Heart right ventricle (tissue), 16 donors: ENCODE data around the gene ARL8B. TPM values are rescaled to one million over a fixed set of nuclear protein-coding genes. Genes with fewer than 3 reads are reported as not detected.
"Not testable (repeated sequence)": the region's sequence is repeated elsewhere in the genome, so short reads cannot be mapped to it uniquely, and the experiment has no call there.

ENCODE experiments used
- ATAC-seq, 8 donors: fragments of 200-7000 bp; cut with Tn5 transposase; one replicate each; pipeline ENCODE4 v1.9.1; 2020; ENCODE audit warnings: mild to moderate bottlenecking in 8 of 8, moderate library complexity in 8 of 8, moderate number of reproducible peaks in 1 of 8
- DNase-seq, 2 donors: peaks; one replicate each; pipeline ENCODE4 v3.0.0-alpha.2; 2020
- H3K27ac ChIP-seq, 10 donors: fragments of 200-600 bp; sonication (generic) in 2 of 10; one replicate each; pipeline versions ENCODE4 v1.5.0 to v1.8.0; 2020 to 2022; ENCODE audit warnings: mild to moderate bottlenecking in 3 of 10
- H3K27me3 ChIP-seq, 7 donors: fragments of 200-600 bp; one replicate each; pipeline ENCODE4 v1.8.0; 2021 to 2022; ENCODE audit warnings: mild to moderate bottlenecking in 2 of 7
- H3K36me3 ChIP-seq, 9 donors: fragments of 200-600 bp; sonication (generic) in 1 of 9; one replicate each; pipeline versions ENCODE4 v1.5.0 to v1.8.0; 2020 to 2022; ENCODE audit warnings: mild to moderate bottlenecking in 2 of 9
- H3K4me1 ChIP-seq, 9 donors: fragments of 200-600 bp; sonication (generic) in 1 of 9; one replicate each; pipeline versions ENCODE4 v1.5.0 to v1.8.0; 2020 to 2022; ENCODE audit warnings: mild to moderate bottlenecking in 4 of 9
- H3K4me3 ChIP-seq, 10 donors: fragments of 200-600 bp; sonication (generic) in 2 of 10; one replicate each; pipeline versions ENCODE4 v1.5.0 to v1.8.0; 2020 to 2022; ENCODE audit warnings: mild to moderate bottlenecking in 7 of 10, moderate library complexity in 2 of 10
- H3K9me3 ChIP-seq, 11 donors: fragments of 200-600 bp in 10 of 11; sonication (generic) in 2 of 11; one replicate each; pipeline versions ENCODE4 v1.5.0 to v1.8.0; 2013 to 2022; ENCODE audit warnings: mild to moderate bottlenecking in 2 of 11, control low read depth in 1 of 11, moderate library complexity in 1 of 11
- WGBS, 2 donors: extraction: QIAGEN DNeasy Blood & Tissue Kit; methylation state at CpG; one replicate each; pipeline ENCODE4 v1.1.7; 2013; ENCODE audit warnings: inconsistent platforms in 1 of 2; 5-methylcytosine and 5-hydroxymethylcytosine counted together
- intact Hi-C, 10 donors: fragments of 100-400 bp; cut with DNase I; formaldehyde crosslinking; loops; one replicate each; pipeline versions ENCODE4 v1.11.1 to v1.14.2; 2022
- polyA plus RNA-seq, 2 donors: library from polyadenylated mRNA; stranded (reverse); fragments of 200-250 nt; gene quantifications; one replicate each; pipeline ENCODE4 v1.2.3, GENCODE V29; 2013
- total RNA-seq, 10 donors: library from RNA; stranded (reverse); fragmentation: NEBNext Ultra II Directional in 3 of 10; extraction: Animal tissue kit (Norgen Biotek cat#: 25700) in 3 of 10; gene quantifications; one replicate each; pipeline versions ENCODE4 v1.2.1 to v1.2.4, GENCODE V29; 2021 to 2023
- TF ChIP-seq, protein P1 (sequence below), 9 donors: fragments of 200-600 bp; sonication (generic) in 2 of 9; IDR thresholded peaks; one replicate each; pipeline versions ENCODE4 v1.5.0 to v1.8.0; 2021 to 2022; ENCODE audit warnings: antibody characterized with exemption in 9 of 9, mild to moderate bottlenecking in 5 of 9, moderate library complexity in 1 of 9
- donor health status: Arrhythmogenic right ventricular cardiomyopathy.
- donor health status: ischemic (EF 13 %, LVEDD 7.1; RV severe dilation, severe dysfunction).
- donor health status: healthy with polysubstance abuse.
- donor health status: DM: no; HTN: yes; CAD: no.
- donor health status: DM: no; HTN: no; CAD: no.
- donor health status: ischemic (EF 25% LVEDD 6.9; RV normal size, moderate dysfunction).
- donor health status: ischemic (EF 25% LVEDD 5.7; RV mildly dilated, moderate dysfunction).
- donor health status: healthy.
- donor health status: DM: yes; HTN: yes; CAD: no.
- donor health status: Ischemic cardiomyopathy.
- donor health status: ischemic (EF 35%, LVEDD 5.7; RV mildly dilated, moderate dysfunction).
- donor health status: nonischemic (EF 11% LVEDD 7.7; RV severe dilation, severe dysfunction).
- donor health status: DM: yes; HTN: yes; CAD: no.
- donor health status: PGD.
- donor health status: ischemic (EF 29% LVEDD 5.4; RV normal size, mild dysfunction).
- donor health status: nonischemic (EF 23%, LVEDD 6.1; RV moderate dilation, normal function).

Gene ARL8B
- total and polyA plus RNA-seq, 12 donors: 31.7 to 74.1 (median 65.3) TPM

DNA sequence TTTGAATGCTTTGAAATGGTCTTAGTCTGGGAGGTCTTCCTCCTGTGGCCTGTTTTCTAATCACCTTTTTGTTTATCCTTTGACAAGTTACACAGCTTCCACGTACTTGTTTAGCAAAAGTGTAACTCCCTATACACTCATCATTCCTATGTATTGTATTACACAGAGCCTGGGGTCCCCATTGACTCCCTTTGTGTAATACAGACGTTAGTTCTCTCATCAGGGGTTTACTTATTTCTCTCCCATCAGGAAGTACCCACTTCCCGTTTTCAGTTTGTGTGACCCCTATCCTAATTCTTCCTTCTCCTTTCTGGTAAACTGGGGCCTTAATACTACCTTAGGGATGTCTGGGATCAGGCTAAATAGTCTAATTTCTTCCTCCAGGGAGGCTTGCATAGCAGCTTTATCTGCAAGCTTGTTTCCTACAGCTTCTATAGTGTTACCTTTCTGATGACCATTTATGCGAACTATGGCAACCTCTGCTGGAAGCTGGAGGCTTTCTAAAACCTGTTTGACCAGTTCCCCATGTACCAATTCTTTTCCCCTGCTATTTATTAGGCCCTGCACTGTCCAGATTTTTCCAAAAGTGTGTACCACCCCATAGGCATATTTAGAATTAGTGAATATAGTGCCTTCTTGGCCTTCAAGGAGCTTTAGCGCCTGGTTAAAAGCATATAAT lies 22.4 kb downstream of the ARL8B start:
- Histone ChIP-seq H3K4me1 (peaks cover 0 to 65% (median 16%) of the 10 kb centered on the region in 9 donors), H3K27ac (peak overlapping the region in 1 of 10 donors; percentile 65), H3K27me3 (no peaks in the 10 kb centered on the region), H3K9me3 (peaks cover 0 to 17% (median 0%) of the 10 kb centered on the region in 11 donors), H3K4me3 (no peak overlapping the region), H3K36me3 (no peaks in the 10 kb centered on the region)
- TF ChIP-seq, protein P1, sequence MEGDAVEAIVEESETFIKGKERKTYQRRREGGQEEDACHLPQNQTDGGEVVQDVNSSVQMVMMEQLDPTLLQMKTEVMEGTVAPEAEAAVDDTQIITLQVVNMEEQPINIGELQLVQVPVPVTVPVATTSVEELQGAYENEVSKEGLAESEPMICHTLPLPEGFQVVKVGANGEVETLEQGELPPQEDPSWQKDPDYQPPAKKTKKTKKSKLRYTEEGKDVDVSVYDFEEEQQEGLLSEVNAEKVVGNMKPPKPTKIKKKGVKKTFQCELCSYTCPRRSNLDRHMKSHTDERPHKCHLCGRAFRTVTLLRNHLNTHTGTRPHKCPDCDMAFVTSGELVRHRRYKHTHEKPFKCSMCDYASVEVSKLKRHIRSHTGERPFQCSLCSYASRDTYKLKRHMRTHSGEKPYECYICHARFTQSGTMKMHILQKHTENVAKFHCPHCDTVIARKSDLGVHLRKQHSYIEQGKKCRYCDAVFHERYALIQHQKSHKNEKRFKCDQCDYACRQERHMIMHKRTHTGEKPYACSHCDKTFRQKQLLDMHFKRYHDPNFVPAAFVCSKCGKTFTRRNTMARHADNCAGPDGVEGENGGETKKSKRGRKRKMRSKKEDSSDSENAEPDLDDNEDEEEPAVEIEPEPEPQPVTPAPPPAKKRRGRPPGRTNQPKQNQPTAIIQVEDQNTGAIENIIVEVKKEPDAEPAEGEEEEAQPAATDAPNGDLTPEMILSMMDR (IDR thresholded peaks at IDR 0.05): no peak
- DNase-seq: no peak
- ATAC-seq: no peak
- WGBS, 2 donors: 91 to 94% methylated on average over 5 of the region's 5 CpGs
- intact Hi-C loops: no loop called here

DNA sequence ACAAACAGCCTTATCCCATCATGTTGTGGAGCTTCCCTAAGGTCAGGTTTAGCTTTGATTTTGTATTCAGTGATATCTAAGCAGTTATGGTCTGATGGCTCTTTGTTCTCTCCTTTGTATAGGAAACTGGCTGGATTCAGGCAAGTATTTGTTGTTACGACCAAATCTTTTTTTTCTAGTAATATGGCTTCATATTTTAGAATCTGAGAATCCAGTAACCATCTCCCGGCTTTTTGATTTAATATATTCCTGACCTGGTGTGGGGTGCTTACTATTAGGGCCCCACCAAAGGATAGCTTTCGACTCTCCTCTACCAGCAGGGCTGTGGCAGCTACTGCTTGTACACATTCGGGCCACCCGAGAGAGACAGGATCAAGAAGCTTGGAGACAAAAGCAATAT lies 23.0 kb downstream of the ARL8B start:
- intact Hi-C loops: no loop called here
- Histone ChIP-seq H3K4me1 (peaks cover 0 to 60% (median 11%) of the 10 kb centered on the region in 9 donors), H3K27ac (peak overlapping the region in 1 of 10 donors; percentile 65), H3K9me3 (peaks cover 0 to 17% (median 0%) of the 10 kb centered on the region in 11 donors), H3K36me3 (no peaks in the 10 kb centered on the region), H3K4me3 (no peak overlapping the region), H3K27me3 (no peaks in the 10 kb centered on the region)
- no peak for ATAC-seq
- TF ChIP-seq, protein P1 (IDR thresholded peaks at IDR 0.05): no peak
- WGBS, 2 donors: 90 to 94% methylated on average over 5 of the region's 5 CpGs
- no peak for DNase-seq

DNA sequence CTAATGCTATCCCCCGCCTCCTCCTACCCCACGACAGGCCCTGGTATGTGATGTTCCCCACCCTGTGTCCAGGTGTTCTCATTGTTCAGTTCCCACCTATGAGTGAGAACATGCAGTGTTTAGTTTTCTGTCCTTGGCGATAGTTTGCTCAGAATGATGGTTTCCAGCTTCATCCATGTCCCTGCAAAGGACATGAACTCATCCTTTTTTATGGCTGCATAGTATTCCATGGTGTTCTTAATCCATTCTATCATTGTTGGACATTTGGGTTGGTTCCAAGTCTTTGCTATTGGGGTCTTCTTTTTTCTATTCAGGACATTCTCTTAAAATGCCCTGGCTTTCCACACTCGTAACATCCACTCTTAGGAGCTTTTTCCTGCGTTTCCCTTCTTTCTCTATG lies 25.1 kb downstream of the ARL8B start:
- H3K4me1 ChIP-seq: peaks cover 0 to 54% (median 15%) of the 10 kb centered on the region in 9 donors
- H3K36me3 ChIP-seq, H3K27ac ChIP-seq, ATAC-seq, DNase-seq, intact Hi-C loops, H3K27me3 ChIP-seq, H3K4me3 ChIP-seq: not testable (repeated sequence)
- WGBS, 2 donors: 89 to 98% methylated on average over 5 of the region's 5 CpGs
- peaks cover 0 to 17% (median 0%) of the 10 kb centered on the region in 11 donors for H3K9me3 ChIP-seq

DNA sequence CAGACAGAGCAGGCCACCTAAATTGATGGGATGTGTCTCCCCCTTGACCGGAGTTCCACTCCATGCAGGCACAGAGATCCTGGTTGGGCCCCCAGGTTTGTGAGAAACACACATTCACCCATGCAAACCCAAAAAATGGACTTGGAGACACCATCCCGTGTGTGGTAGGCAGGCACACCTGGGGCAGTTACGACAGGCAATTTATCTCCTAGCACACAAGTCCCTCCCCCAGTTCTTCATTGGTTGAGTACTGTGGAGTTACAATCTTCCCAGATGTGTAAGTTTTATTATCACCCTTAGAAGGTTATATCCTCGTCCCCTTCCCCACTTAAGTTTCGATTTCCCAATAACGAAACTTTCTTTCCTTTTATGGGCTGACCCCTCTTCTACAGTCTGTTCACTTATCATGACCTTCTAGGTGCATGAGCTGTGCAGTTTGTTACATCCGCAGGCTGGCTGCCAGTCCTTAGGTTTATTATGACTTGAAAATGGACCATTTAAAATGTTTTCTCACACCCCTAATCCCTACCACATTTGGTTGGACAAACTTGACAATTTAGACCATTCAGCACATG lies 27.3 kb downstream of the ARL8B start:
- Histone ChIP-seq H3K4me3 (no peak overlapping the region), H3K36me3 (no peaks in the 10 kb centered on the region), H3K27me3 (no peaks in the 10 kb centered on the region), H3K4me1 (peaks cover 0 to 39% (median 15%) of the 10 kb centered on the region in 9 donors), H3K27ac (no peak overlapping the region), H3K9me3 (peaks cover 0 to 8% (median 0%) of the 10 kb centered on the region in 11 donors)
- no peak for ATAC-seq
- intact Hi-C loops: no loop called here
- no peak for DNase-seq
- TF ChIP-seq, protein P1 (IDR thresholded peaks at IDR 0.05): no peak
- 94 to 95% methylated on average over 7 of the region's 7 CpGs for WGBS, 2 donors

DNA sequence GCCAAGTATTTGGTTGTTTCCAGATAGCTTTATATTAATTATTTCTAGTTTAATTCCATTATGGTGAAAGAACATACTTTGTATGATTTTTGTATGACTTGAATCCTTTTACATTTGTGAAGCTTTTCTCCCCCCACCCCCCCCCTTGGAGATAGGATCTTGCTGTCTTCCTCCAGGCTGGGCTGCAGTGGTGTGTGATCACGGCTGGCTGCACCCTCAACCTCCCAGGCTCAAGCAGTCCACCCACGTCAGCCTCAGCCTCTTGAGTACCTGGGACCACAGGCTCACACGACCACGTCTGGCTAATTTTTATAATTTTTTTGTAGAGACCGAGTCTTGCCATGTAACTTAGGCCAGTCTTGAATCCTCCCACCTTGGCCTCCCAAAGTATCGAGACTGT lies 29.5 kb downstream of the ARL8B start:
- Histone ChIP-seq H3K27ac (no peak overlapping the region), H3K27me3 (no peaks in the 10 kb centered on the region), H3K4me3 (no peak overlapping the region), H3K36me3 (no peaks in the 10 kb centered on the region), H3K4me1 (peaks cover 0 to 40% (median 15%) of the 10 kb centered on the region in 9 donors), H3K9me3 (peaks cover 0 to 6% (median 0%) of the 10 kb centered on the region in 11 donors)
- TF ChIP-seq, protein P1 (IDR thresholded peaks at IDR 0.05): no peak
- DNase-seq: no peak
- no peak for ATAC-seq
- intact Hi-C loops: no loop called here
- 92 to 93% methylated on average over 6 of the region's 6 CpGs for WGBS, 2 donors
